GOT3 (cell line): ENCODE data around the gene MUC5AC.
"Not testable (repeated sequence)": the region's sequence is repeated elsewhere in the genome, so short reads cannot be mapped to it uniquely, and the experiment has no call there.

Experiments used
- DNase-seq: peaks from one replicate; lab custom pipeline; 2025; ENCODE audit warnings: mixed read lengths; lab: John Stamatoyannopoulos, UW

Gene MUC5AC

DNA sequence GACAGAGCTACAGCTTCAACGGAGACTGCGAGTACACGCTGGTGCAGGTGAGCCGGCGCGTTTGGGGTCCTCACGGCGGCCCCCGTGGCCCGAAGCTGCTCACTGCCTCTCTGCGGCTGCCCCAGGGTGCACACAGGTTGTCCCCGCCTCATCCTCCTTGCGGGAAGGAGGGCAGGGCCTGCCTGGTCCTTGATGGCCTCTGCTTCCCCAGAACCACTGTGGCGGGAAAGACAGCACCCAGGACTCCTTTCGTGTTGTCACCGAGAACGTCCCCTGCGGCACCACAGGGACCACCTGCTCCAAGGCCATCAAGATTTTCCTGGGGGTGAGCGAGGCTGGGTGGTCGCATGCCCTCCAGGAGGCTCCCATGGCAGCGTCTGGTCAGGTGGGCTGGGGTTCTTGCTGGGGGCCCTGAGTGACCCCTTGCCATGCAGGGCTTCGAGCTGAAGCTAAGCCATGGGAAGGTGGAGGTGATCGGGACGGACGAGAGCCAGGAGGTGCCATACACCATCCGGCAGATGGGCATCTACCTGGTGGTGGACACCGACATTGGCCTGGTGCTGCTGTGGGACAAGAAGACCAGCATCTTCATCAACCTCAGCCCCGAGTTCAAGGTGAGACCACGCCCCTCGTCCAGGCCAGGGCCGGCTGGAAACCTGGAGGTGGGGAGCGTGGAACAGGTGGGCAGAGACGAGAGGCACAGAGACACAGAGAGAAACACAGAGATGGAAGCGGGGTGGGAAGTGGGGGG lies 19.4 kb downstream of the MUC5AC start:
- DNase-seq, result no peak

DNA sequence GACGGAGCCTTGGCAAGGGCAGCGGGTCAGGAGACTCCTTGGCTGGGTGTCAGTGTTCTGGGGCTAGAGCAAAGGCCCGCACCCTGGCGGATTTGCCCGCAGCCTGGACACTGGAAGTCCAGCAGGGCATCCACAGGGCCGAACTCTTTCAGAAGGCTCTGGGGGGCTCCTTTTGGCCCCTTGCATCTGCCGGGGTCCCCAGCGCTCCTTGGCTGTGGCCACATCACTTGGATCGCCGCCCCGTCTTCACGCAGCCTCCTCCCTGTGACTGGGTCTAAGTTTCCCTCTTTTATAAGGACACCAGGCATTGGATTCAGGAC lies 20.0 kb downstream of the MUC5AC start:
- DNase-seq, result no peak

DNA sequence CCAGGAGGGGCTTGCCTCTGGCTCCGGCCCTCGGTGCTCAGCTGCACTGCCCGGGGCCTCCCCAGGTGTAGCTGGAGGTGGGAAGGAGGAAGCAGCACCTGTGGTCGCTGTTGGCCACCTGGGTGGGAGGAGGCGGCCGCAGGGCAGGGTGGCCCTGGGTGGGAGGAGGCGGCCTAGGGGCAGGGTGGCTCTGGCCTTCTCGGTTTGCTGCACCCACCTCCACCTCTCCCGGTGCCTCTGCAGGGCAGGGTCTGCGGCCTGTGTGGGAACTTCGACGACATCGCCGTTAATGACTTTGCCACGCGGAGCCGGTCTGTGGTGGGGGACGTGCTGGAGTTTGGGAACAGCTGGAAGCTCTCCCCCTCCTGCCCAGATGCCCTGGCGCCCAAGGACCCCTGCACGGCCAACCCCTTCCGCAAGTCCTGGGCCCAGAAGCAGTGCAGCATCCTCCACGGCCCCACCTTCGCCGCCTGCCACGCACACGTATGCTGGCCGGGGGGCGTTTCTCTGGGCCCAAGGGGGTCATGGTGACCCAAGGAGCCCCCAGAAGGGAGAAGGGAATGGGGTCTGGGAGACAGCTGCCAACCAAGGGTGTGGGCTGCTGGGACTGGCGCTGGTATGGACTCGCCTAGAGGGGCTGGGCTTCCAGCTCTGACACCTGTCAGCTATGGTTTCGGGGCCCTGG lies 20.6 kb downstream of the MUC5AC start:
- no peak for DNase-seq

DNA sequence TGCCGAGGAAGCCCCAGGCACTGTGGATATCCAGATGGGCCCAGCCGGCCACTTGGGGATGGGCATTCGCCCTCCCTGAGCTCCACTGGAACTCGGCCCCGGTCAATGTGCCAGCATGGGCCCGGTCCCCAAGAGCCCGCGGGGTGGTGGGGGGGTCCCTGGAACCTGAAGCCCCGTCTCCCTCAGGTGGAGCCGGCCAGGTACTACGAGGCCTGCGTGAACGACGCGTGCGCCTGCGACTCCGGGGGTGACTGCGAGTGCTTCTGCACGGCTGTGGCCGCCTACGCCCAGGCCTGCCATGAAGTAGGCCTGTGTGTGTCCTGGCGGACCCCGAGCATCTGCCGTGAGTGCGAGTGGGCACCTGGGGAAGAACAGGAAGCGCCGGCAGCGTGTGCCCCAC lies 21.2 kb downstream of the MUC5AC start:
- no peak for DNase-seq

DNA sequence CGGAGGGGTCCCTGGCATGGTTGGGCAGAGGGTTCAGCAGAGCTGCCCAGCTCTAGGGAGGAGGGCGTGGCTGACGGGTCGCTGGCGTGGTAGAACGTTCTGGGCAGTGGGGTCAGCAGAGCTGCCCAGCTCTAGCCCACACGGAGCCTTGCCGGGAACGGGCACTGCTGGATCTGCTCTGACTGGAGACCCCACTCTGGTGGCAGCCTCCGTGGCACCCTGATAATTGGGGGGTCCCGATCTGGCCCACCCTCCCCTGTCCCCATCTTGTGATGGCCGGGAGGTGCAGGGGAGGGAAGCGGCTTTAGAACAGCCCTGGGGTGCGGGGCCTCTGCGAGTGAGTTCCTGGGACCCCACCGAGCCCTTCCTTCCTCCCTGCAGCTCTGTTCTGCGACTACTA lies 21.9 kb downstream of the MUC5AC start:
- DNase-seq, result no peak

DNA sequence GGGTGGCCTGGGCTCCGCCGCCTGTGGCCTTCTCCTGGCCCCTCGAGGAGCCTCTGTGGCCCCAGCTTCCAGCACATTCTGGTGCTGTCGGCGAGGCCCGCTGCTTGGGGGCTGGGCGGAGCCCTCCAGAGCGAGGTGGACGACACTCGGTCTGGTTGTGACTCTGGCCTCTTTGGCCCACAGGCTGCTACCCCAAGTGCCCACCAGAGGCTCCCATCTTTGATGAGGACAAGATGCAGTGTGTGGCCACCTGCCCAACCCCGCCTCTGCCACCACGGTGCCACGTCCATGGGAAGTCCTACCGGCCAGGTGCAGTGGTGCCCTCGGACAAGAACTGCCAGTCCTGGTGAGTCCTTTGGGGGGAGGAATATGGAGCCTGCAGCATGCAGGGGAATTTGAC lies 22.4 kb downstream of the MUC5AC start:
- no peak for DNase-seq

DNA sequence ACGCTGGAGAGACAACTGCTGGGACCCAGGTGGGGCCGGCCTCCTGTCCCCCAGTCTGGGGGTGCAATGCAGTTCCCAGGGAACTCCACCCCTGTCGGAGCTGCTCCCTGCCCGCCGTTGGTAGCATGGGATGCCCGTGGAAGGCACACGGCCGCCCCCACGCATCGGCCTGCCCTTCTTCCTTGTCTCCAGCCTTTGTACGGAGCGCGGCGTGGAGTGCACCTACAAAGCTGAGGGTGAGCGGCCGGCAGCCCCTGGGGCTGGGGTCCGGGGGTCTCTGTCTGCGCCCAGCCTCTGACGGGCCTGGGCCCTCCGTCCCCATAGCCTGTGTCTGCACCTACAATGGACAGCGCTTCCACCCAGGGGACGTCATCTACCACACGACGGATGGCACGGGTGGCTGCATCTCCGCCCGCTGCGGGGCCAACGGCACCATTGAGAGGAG lies 23.2 kb downstream of the MUC5AC start:
- DNase-seq, result no peak

DNA sequence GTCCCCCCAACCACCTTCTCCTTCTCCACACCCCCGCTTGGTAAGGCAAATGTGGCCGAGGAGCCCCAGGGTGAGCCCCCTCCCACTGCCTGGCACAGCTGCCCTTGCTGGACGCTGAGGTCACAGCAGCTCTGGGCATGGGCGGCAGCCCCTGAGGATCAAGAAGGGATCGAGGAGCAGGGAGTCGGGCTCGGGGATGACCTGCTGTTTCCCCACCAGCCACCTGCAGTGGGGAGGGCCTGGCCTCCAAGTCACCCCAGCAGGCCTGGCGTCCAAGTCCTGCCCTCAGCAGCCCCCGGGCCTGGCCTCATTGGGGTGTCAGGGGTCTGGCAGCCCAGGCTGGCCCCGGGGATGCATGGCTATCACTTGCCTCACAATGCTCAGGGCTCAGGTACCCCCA lies 23.7 kb downstream of the MUC5AC start:
- no peak for DNase-seq

DNA sequence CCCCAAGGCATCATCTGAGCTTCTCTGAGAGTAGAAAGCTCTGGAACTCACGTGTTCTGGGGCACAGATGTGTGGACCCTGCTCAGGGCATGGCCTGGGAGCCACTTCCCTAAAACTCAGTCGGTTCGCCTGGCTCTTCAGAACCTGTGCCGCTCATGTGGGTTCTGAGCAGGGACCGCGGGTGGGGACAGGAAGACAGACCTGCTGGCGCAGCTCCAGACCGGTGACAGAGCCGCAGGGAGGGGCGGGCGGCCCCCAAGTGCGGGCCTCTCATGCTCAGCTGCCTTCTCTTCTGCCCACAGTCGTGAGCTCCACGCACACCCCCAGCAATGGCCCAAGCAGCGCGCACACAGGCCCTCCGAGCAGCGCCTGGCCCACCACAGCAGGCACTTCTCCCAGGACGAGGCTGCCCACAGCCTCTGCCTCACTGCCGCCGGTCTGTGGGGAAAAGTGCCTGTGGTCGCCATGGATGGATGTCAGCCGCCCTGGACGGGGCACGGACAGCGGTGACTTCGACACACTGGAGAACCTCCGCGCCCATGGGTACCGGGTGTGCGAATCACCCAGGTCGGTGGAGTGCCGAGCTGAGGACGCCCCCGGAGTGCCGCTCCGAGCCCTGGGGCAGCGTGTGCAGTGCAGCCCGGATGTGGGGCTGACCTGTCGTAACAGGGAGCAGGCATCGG lies 24.2 kb downstream of the MUC5AC start:
- no peak for DNase-seq

DNA sequence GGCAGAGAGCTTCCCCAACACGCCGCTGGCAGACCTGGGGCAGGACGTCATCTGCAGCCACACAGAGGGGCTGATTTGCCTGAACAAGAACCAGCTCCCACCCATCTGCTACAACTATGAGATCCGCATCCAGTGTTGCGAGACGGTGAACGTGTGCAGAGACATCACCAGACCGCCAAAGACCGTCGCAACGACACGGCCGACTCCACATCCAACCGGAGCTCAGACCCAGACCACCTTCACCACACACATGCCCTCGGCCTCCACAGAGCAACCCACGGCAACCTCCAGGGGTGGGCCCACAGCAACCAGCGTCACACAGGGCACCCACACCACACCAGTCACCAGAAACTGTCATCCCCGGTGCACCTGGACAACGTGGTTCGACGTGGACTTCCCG lies 26.4 kb downstream of the MUC5AC start:
- not testable (repeated sequence) for DNase-seq

DNA sequence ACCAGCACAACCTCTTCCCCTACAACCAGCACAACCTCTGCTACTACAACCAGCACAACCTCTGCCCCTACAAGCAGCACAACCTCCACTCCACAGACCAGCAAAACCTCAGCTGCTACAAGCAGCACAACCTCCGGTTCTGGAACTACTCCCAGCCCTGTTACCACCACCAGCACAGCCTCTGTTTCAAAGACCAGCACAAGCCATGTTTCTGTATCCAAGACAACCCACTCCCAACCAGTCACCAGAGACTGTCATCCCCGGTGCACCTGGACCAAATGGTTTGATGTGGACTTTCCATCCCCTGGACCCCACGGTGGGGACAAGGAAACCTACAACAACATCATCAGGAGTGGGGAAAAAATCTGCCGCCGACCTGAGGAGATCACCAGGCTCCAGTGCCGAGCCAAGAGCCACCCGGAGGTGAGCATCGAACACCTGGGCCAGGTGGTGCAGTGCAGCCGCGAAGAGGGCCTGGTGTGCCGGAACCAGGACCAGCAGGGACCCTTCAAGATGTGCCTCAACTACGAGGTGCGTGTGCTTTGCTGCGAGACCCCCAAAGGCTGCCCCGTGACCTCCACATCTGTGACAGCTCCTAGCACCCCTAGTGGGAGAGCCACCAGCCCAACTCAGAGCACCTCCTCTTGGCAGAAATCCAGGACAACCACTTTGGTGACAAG lies 30.8 kb downstream of the MUC5AC start:
- DNase-seq, result not testable (repeated sequence)

DNA sequence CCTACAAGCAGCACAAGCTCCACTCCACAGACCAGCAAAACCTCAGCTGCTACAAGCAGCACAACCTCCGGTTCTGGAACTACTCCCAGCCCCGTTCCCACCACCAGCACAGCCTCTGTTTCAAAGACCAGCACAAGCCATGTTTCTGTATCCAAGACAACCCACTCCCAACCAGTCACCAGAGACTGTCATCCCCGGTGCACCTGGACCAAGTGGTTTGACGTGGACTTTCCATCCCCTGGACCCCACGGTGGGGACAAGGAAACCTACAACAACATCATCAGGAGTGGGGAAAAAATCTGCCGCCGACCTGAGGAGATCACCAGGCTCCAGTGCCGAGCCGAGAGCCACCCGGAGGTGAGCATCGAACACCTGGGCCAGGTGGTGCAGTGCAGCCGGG lies 32.1 kb downstream of the MUC5AC start:
- not testable (repeated sequence) for DNase-seq

DNA sequence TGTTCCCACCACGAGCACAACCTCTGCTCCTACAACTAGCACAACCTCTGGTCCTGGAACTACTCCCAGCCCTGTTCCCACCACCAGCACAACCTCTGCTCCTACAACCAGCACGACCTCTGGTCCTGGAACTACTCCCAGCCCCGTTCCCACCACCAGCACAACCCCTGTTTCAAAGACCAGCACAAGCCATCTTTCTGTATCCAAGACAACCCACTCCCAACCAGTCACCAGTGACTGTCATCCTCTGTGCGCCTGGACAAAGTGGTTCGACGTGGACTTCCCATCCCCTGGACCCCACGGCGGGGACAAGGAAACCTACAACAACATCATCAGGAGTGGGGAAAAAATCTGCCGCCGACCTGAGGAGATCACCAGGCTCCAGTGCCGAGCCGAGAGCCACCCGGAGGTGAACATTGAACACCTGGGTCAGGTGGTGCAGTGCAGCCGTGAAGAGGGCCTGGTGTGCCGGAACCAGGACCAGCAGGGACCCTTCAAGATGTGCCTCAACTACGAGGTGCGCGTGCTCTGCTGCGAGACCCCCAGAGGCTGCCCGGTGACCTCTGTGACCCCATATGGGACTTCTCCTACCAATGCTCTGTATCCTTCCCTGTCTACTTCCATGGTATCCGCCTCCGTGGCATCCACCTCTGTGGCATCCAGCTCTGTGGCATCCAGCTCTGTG lies 34.2 kb downstream of the MUC5AC start:
- DNase-seq, result not testable (repeated sequence)

DNA sequence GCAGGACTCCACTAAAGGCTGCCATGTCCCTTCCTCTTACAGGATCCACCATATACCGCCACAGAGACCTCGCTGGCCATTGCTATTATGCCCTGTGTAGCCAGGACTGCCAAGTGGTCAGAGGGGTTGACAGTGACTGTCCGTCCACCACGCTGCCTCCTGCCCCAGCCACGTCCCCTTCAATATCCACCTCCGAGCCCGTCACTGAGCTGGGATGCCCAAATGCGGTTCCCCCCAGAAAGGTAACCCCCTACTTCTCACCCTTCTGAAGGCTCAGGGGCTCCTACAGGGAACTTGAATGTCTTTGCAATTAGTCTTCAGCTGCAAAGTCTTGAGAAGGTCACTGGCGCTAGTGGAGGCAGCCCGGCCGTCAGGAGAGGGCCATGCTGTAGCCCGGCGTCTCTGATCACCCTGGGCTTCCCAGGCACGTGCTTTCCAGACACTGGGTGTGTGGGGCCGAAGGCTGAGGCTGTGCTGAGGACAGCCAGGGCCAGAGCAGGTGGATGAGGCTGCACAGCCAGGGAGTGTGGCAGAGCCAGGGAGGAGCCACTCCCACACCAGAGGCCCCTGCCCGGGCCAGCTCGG lies 35.1 kb downstream of the MUC5AC start:
- DNase-seq, result no peak

DNA sequence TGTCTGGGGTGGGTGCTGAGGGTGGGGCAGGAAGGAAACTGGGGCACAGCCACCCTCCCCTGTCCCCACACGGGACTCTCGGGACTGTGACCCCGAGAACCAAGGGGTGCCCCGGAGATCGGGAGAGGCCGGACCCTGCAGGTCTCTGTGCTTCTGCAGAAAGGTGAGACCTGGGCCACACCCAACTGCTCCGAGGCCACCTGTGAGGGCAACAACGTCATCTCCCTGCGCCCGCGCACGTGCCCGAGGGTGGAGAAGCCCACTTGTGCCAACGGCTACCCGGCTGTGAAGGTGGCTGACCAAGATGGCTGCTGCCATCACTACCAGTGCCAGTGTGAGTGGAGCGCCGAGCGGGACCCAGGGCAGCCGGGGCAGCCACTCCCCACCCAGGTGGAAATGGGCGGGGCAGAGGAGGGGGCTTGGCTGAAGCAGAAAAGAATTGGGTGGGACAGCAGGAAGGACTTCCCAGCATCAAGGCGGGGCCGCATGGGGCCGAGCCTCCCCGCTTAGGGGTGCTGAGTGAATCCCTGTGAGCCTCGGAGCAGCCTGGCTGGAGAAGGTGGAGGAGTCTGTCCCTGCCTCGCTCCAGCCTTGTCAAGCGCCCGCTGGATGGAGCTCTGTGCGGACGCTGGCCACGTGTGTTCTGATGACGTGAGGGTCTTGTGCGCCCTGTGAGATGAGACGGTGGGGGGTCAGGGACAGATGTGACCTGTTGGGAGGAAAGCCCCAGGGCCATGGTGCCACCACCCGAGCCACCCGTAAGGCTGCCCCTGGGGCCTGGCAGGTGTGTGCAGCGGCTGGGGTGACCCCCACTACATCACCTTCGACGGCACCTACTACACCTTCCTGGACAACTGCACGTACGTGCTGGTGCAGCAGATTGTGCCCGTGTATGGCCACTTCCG lies 35.8 kb downstream of the MUC5AC start:
- DNase-seq, result no peak

DNA sequence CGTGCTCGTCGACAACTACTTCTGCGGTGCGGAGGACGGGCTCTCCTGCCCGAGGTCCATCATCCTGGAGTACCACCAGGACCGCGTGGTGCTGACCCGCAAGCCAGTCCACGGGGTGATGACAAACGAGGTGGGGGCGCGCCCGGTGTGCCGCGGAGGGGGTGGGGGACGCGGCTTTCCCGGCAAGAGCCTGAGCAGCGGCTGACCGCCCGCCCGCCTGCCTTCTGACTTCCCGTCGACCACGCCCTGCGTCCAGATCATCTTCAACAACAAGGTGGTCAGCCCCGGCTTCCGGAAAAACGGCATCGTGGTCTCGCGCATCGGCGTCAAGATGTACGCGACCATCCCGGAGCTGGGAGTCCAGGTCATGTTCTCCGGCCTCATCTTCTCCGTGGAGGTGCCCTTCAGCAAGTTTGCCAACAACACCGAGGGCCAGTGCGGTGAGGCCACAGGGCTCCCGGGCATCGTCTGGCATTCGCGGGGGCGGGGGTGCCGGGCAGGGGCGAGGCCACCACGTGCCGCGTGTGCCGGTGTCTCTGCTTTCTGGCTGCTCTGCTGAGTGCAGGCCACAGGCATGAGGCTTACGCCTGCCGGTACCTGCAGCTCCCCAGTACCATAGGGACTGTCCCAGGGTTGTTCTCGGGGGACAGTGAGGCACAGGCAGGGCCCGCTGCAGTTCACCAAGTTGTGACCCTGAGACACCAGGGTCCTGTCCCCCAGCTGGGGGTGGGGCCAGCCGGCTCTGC lies 36.7 kb downstream of the MUC5AC start:
- DNase-seq, result no peak

DNA sequence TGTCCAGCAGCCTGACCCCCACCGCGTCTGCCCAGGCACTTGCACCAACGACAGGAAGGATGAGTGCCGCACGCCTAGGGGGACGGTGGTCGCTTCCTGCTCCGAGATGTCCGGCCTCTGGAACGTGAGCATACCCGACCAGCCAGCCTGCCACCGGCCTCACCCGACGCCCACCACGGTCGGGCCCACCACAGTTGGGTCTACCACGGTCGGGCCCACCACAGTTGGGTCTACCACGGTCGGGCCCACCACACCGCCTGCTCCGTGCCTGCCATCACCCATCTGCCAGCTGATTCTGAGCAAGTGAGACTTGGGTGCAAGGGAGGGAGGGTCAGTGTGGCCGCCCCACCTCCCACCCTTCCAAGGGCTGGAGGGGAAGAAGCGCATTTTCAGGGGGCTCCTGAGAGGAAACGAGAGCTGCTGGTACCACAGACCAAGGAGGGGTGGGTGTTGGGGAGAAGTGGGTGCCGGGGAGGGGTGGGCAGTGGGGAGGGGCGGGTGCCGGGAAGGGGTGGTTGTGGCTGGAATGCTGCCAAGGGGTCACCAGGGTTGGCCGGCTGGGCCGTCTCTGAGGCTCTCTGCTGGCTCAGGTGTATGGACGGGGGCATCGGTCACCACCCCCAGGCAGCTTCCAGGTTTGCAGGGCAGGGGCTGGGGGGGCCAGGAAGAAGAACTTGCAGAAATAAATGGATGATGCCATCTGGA lies 37.4 kb downstream of the MUC5AC start:
- no peak for DNase-seq

DNA sequence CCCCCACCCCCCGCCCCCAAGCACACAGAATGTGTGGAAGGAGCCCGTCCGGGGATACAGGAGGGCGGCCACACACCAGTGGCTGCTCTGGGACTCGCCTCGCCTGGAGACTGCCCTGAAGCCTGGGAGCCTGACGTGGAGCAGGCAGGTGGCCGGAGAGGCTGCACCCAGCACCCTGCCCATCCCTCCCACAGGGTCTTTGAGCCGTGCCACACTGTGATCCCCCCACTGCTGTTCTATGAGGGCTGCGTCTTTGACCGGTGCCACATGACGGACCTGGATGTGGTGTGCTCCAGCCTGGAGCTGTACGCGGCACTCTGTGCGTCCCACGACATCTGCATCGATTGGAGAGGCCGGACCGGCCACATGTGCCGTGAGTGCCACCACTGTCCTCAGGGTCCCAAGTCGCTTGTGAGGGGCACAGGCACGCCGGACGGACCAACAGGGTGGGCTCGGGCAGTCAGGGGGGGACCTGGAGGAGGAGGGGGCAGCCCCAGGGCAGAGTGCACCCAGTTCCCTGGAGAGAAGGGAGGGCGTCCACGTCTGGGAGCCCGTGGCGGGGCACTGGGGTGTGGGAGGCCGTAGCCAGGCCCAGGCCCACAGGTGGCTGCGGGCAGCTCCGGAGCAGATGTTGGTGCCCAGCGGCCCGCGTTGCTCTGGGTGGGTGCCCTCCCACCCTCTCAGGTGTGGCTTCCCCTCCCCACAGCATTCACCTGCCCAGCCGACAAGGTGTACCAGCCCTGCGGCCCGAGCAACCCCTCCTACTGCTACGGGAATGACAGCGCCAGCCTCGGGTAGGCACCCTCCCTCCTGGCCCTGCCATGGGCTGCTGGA lies 38.1 kb downstream of the MUC5AC start:
- DNase-seq, result no peak
